Caki2 (cell line): ENCODE measurements around the gene LSM2. TPM values are rescaled to one million over a fixed set of nuclear protein-coding genes. Genes with fewer than 3 reads are reported as not detected.

Source experiments
- DNase-seq: peaks from one replicate; pipeline ENCODE4 v3.0.0-alpha.2; 2015; ENCODE audit warnings: low read depth
- in situ Hi-C: cut with HindIII; loops from 2 replicates; pipeline ENCODE4 v1.10.0; 2016; ENCODE audit warnings: low sequenced_read_pairs, low pct_unique_long_range_greater_than_20kb, mixed read lengths
- total RNA-seq: library from RNA; depleted of rRNA; stranded (reverse); fragments of >200 nt; shearing (Covaris generic); gene quantifications from 2 replicates; pipeline ENCODE4 v1.2.3, GENCODE V29; 2014; ENCODE audit warnings: low replicate concordance; rRNA removed

The LSM2 gene
- total RNA-seq, 1 experiment from 2014 or later: 75.6 TPM

GRCh38 chr6:31767096-31767645 lies 39.6 kb downstream of the LSM2 start:
- in situ Hi-C loops: no loop called here
- DNase-seq: no peak

- in situ Hi-C loops: no loop called here
- no peak for DNase-seq
Measured at GRCh38 chr6:31765910-31766794, 40.6 kb downstream of the LSM2 start.

GRCh38 chr6:31765559-31765909 lies 41.2 kb downstream of the LSM2 start:
- in situ Hi-C loops: no loop called here
- no peak for DNase-seq

GRCh38 chr6:31764198-31764597 lies 42.6 kb downstream of the LSM2 start:
- in situ Hi-C loops: no loop called here
- DNase-seq: no peak

- DNase-seq: peak; percentile 69
- in situ Hi-C loops: no loop called here
Measured at GRCh38 chr6:31763619-31763940, 43.2 kb downstream of the LSM2 start.

GRCh38 chr6:31762878-31763618 lies 43.7 kb downstream of the LSM2 start:
- no peak for DNase-seq
- in situ Hi-C loops: no loop called here

GRCh38 chr6:31762356-31762755 lies 44.4 kb downstream of the LSM2 start, which contains the start of gene SAPCD1:
TSS of gene SAPCD1 (plus strand) at chr6:31762656. CDS start at chr6:31763055, 399 bp downstream.
- in situ Hi-C loops: no loop called here
- DNase-seq: no peak

GRCh38 chr6:31761343-31761742 lies 45.4 kb downstream of the LSM2 start:
- no peak for DNase-seq
- in situ Hi-C loops: no loop called here

GRCh38 chr6:31760790-31761189 lies 46.0 kb downstream of the LSM2 start:
- no peak for DNase-seq
- in situ Hi-C loops: no loop called here

GRCh38 chr6:31758281-31758680 lies 48.5 kb downstream of the LSM2 start:
- in situ Hi-C loops: no loop called here
- no peak for DNase-seq

GRCh38 chr6:31752739-31753319 lies 53.9 kb downstream of the LSM2 start:
- in situ Hi-C loops: no loop called here
- DNase-seq: no peak

GRCh38 chr6:31750411-31751022 lies 56.2 kb downstream of the LSM2 start:
- in situ Hi-C loops: no loop called here
- DNase-seq: no peak

- in situ Hi-C loops: no loop called here
- DNase-seq: no peak
Measured at GRCh38 chr6:31749301-31750036, 57.3 kb downstream of the LSM2 start.

Other genes with a start within 250 kb of the LSM2 start
- not detected in 2 replicates for gene LTA, start 234.7 kb downstream of the LSM2 start, total RNA-seq
- 0.91 and 4.3 TPM in 2 replicates for gene TNF, start 231.4 kb downstream of the LSM2 start, total RNA-seq
- not detected in 2 replicates for gene LTB, start 224.5 kb downstream of the LSM2 start, total RNA-seq
- not detected in 2 replicates for gene LST1, start 220.7 kb downstream of the LSM2 start, total RNA-seq
- not detected in 2 replicates for gene NCR3, start 214.0 kb downstream of the LSM2 start, total RNA-seq
- gene AIF1, start 191.7 kb downstream of the LSM2 start, total RNA-seq: not detected in 2 replicates
- 31.0 and 36.2 TPM in 2 replicates for gene PRRC2A, start 186.3 kb downstream of the LSM2 start, total RNA-seq
- gene BAG6, start 154.3 kb downstream of the LSM2 start, total RNA-seq: 286 and 338 TPM in 2 replicates
- gene APOM, start 151.1 kb downstream of the LSM2 start, total RNA-seq: 9.2 TPM in 1 of 2 replicates, not detected in the other
- 12.4 and 21.5 TPM in 2 replicates for gene C6orf47, start 146.2 kb downstream of the LSM2 start, total RNA-seq
- gene GPANK1, start 142.0 kb downstream of the LSM2 start, total RNA-seq: 35.2 and 52.4 TPM in 2 replicates
- 66.9 and 104 TPM in 2 replicates for gene CSNK2B, start 140.9 kb downstream of the LSM2 start, total RNA-seq
- not detected in 2 replicates for gene LY6G5B, start 137.0 kb downstream of the LSM2 start, total RNA-seq
- 0.30 TPM in 1 of 2 replicates, not detected in the other for gene LY6G5C, start 125.9 kb downstream of the LSM2 start, total RNA-seq
- 46.9 and 75.6 TPM in 2 replicates for gene ABHD16A, start 103.6 kb downstream of the LSM2 start, total RNA-seq
- not detected in 2 replicates for gene LY6G6F, start 100.1 kb downstream of the LSM2 start, total RNA-seq
- not detected in 2 replicates for gene LY6G6D, start 91.6 kb downstream of the LSM2 start, total RNA-seq
- not detected in 2 replicates for gene LY6G6C, start 85.2 kb downstream of the LSM2 start, total RNA-seq
- gene MPIG6B, start 83.6 kb downstream of the LSM2 start, total RNA-seq: not detected in 2 replicates
- gene DDAH2, start 77.7 kb downstream of the LSM2 start, total RNA-seq: 214 and 216 TPM in 2 replicates
- 1,335 and 1,598 TPM in 2 replicates for gene CLIC1, start 70.4 kb downstream of the LSM2 start, total RNA-seq
- gene MSH5, start 67.0 kb downstream of the LSM2 start, total RNA-seq: 20.2 and 54.7 TPM in 2 replicates
- gene SAPCD1, start 44.3 kb downstream of the LSM2 start, total RNA-seq: 6.2 TPM in 1 of 2 replicates, not detected in the other
- gene VWA7, start 29.6 kb downstream of the LSM2 start, total RNA-seq: 5.5 and 6.1 TPM in 2 replicates
- gene VARS1, start 11.2 kb downstream of the LSM2 start, total RNA-seq: 122 and 144 TPM in 2 replicates
- gene HSPA1L, start 8.3 kb upstream of the LSM2 start, total RNA-seq: 0.61 and 2.0 TPM in 2 replicates
- 316 and 350 TPM in 2 replicates for gene HSPA1A, start 8.6 kb upstream of the LSM2 start, total RNA-seq
- gene HSPA1B, start 20.8 kb upstream of the LSM2 start, total RNA-seq: 441 and 449 TPM in 2 replicates
- gene NEU1, start 55.9 kb upstream of the LSM2 start, total RNA-seq: 73.1 and 105 TPM in 2 replicates
- gene SLC44A4, start 72.0 kb upstream of the LSM2 start, total RNA-seq: 0.54 TPM in 1 of 2 replicates, not detected in the other
- gene EHMT2, start 90.7 kb upstream of the LSM2 start, total RNA-seq: 74.6 and 79.0 TPM in 2 replicates
- gene ZBTB12, start 95.1 kb upstream of the LSM2 start, total RNA-seq: 5.5 and 9.3 TPM in 2 replicates
- 3.2 and 7.7 TPM in 2 replicates for gene C2, start 120.8 kb upstream of the LSM2 start, total RNA-seq
- 2.6 and 4.7 TPM in 2 replicates for gene CFB, start 139.1 kb upstream of the LSM2 start, total RNA-seq
- 293 and 348 TPM in 2 replicates for gene NELFE, start 152.0 kb upstream of the LSM2 start, total RNA-seq
- gene SKIC2, start 152.2 kb upstream of the LSM2 start, total RNA-seq: 29.2 and 49.6 TPM in 2 replicates
- 30.5 and 52.6 TPM in 2 replicates for gene DXO, start 165.2 kb upstream of the LSM2 start, total RNA-seq
- 0.30 TPM in 1 of 2 replicates, not detected in the other for gene C4A, start 175.1 kb upstream of the LSM2 start, total RNA-seq
- gene C4B, start 207.8 kb upstream of the LSM2 start, total RNA-seq: not detected in 2 replicates
- not detected in 2 replicates for gene CYP21A2, start 231.4 kb upstream of the LSM2 start, total RNA-seq